Tibial nerve (tissue), 4 donors: ENCODE data around the gene EVA1C.

Experiments used
- EP300 ChIP-seq, 2 donors: sonication (generic); formaldehyde crosslinking; IDR thresholded peaks; one replicate each; pipeline ENCODE4 v1.6.1; 2017; ENCODE audit warnings: antibody characterized with exemption in 2 of 2, mild to moderate bottlenecking in 1 of 2
- POLR2A ChIP-seq, 2 donors: fragments of 450-650 bp; IDR thresholded peaks; one replicate each; pipeline ENCODE4 v1.6.1; 2017; ENCODE audit warnings: antibody characterized with exemption in 2 of 2, mild to moderate bottlenecking in 2 of 2, moderate library complexity in 2 of 2
- TF ChIP-seq, protein P1 (sequence below), 5 experiments: fragments of 200-600 bp in 3 of 5; fragments of 450-650 bp in 2 of 5; sonication (generic) in 3 of 5; IDR thresholded peaks; one replicate each; pipeline ENCODE4 v1.5.1; 2016 to 2019; ENCODE audit warnings: antibody characterized with exemption in 5 of 5, mild to moderate bottlenecking in 3 of 5, moderate library complexity in 2 of 5

DNA sequence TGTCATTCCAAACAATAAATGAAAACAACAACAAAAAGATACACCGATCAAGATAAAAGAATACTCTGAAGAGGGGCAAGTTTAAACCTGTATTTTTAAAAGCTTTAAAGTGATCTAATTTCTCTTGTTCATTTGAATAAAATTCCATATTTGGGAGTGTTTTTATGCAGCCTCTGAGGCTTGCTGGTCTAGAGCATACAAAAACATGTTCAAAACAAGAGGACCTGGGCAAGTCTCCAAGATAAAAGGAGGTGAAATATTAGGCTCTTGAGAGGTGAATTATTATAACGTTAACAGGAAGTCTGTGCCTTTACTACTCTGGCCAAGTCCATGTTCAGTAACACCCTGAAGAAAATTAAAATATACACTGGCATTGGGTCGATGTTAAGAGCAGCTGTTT, 39.8 kb upstream of the EVA1C start:
- TF ChIP-seq, protein P1, sequence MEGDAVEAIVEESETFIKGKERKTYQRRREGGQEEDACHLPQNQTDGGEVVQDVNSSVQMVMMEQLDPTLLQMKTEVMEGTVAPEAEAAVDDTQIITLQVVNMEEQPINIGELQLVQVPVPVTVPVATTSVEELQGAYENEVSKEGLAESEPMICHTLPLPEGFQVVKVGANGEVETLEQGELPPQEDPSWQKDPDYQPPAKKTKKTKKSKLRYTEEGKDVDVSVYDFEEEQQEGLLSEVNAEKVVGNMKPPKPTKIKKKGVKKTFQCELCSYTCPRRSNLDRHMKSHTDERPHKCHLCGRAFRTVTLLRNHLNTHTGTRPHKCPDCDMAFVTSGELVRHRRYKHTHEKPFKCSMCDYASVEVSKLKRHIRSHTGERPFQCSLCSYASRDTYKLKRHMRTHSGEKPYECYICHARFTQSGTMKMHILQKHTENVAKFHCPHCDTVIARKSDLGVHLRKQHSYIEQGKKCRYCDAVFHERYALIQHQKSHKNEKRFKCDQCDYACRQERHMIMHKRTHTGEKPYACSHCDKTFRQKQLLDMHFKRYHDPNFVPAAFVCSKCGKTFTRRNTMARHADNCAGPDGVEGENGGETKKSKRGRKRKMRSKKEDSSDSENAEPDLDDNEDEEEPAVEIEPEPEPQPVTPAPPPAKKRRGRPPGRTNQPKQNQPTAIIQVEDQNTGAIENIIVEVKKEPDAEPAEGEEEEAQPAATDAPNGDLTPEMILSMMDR (IDR thresholded peaks at IDR 0.05): no peak
- TF ChIP-seq POLR2A (IDR thresholded peaks at IDR 0.05) (no peak), EP300 (IDR thresholded peaks at IDR 0.05) (no peak)
